GF-D8 (cell line): ENCODE results near the gene BCAS1.

Experiments
- DNase-seq: peaks from one replicate; lab custom pipeline; 2025; lab: John Stamatoyannopoulos, UW

BCAS1 gene

DNA sequence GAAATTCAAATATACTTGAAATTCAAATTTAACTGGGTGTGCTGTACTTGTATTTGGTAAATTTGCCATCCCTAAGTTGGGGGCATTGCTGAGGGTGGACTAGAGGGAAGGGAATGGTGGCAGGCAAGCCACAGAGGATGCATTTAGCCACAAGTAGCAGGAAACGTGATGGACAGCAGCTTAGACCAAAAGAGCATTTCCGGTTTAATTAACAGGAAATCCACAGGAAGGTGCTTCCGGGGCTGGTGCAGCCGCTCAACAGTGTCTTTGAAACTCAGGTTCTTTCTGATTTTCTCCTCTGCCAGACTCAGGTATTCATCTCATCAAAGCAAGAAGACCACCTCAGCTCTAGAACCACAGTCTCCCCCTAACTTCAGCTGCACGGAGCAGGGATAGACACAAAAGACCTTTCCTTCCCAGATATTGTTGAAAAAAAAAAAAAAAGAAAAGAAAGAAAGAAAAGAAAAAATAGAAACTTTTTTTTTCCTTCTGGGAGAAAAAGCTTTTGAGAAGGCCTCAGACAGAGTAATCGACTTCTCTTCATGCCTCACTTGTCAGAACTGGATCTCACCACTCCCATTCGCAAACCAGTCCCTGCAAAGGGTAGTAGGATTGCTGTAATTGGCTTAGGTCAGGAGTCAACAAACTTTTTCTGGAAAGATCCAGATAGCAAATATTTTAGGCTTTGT lies 8.0 kb upstream of the BCAS1 start:
- DNase-seq, result peak; percentile 73

DNA sequence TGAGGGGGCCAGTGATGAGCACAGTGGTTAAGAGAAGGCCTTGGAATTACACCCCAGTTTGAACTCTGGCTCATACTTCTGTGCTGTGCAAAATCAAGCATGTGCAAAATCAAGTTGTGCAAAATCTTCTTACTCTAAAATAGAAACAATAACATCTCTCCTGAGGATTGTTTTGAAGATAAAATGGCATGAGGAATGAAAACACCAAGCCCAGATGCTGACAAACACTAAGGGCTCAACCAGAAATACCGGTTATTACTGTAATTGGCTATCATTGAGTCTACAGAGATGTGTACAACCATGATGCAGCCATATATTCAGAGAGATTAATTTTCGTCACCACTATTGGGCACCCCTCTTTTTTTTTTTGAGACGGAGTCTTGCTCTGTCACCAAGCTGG lies 5.9 kb upstream of the BCAS1 start:
- DNase-seq, result no peak

DNA sequence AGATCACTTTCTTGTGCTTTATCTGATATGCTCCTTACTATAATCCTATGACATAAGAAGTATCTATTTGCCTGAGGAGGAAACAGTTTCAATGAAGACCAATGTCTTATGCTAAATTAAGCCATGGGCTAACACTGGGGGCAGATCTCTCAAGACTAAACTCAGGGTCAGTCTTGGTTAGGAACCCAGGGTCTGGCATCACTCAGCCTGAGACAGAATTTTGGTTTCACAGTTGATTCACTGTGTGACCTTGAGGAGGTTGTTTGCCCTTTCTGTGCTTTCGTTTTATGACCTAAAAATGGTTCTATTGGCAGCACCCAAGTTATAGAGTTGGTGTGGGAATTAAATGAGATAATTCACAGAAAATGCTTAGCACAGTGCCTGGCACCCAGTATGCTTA lies 4.9 kb upstream of the BCAS1 start:
- no peak for DNase-seq

DNA sequence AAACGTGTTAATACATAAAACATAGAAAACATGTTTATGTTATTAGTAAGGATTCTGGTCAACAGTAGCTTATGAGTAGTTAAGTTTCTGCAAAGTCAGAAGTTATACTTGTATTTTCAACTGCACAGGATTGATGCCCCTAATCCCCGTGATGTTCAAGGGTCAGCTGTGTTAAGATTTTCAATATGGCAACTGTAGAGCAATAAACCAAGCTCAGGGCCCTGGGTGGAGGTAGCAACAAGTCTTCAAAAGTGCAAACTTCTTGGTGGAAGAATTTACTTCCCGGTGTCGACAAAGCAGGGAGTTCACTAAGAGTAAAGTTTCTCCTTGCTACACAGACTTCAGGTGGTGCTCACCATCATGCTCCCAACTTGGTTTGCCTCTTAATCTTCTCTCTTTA lies 4.1 kb upstream of the BCAS1 start:
- DNase-seq, result no peak

DNA sequence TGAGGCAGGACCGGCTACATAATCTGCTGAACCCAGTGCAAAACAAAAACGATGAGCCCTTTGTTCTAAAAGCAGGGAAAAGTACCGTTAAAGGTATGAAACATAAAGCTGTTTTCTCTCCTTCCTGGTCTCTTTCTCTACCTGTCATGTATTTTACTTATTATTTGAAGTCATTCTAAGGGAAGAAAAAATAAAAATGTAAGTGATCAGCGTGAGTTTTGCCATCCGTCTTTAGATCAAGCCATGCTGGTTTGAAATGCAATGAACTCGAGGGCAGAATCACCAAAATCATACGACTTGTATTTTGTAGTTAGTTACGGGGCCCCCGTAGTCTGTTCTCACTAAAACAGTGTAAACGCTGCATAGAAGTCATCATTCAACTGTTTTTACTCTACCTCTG lies 2.9 kb upstream of the BCAS1 start:
- no peak for DNase-seq

GRCh38 chr20:54069501-54069971 lies 858 bp downstream of the BCAS1 start:
- no peak for DNase-seq

GRCh38 chr20:54068966-54069365 lies 1.4 kb downstream of the BCAS1 start:
- no peak for DNase-seq

- no peak for DNase-seq
Measured at GRCh38 chr20:54068495-54068894, 1.9 kb downstream of the BCAS1 start.

DNA sequence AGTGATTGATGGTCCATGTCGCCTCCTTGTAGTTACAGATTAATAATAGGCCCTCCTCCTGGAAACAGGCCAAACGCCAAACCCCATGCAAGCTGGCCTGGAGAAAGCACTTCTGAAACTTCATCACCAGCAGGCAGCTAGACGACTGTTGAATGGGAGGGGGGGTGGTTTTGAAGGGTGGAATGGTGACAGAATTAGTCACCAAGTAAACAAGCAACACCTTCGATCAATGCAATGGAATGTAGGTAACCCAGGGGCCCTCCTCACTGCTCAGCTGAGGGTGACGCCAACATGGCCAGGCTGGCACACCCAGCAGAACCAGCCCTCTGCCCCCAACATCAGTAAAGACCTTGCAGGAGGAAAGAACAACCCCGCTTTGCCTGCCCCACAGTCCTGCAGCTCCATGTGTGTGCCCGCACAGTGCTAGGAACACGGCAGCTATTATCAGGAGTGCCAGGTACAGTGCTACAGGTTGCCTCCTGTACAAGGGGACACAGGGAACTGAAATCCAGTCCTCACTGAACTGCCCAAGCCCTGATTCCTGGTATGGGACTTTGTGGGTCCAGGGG lies 2.7 kb downstream of the BCAS1 start:
- no peak for DNase-seq

DNA sequence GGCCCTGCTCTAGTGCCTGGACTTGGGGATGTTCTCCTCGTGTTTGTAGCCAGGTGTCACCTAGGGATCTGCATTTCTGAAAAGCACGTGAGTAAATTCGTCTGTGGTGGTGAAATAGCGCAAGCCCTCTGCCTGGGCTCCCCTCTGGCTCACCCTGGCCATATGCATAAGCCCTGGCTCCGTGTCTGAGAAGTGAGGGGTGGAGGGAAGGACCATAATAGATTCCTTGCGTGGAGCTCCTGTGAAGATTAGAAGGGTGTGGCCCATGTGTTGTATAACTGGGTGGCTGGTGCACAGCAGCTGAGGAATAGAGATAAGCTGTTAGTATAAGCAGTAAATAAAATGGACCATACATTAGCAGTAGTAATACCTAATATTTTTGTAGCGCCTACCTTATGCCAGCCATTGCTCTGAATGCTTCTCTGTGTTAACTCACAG lies 4.8 kb downstream of the BCAS1 start:
- DNase-seq, result no peak

GRCh38 chr20:54064939-54065338 lies 5.5 kb downstream of the BCAS1 start:
- DNase-seq, result no peak

DNA sequence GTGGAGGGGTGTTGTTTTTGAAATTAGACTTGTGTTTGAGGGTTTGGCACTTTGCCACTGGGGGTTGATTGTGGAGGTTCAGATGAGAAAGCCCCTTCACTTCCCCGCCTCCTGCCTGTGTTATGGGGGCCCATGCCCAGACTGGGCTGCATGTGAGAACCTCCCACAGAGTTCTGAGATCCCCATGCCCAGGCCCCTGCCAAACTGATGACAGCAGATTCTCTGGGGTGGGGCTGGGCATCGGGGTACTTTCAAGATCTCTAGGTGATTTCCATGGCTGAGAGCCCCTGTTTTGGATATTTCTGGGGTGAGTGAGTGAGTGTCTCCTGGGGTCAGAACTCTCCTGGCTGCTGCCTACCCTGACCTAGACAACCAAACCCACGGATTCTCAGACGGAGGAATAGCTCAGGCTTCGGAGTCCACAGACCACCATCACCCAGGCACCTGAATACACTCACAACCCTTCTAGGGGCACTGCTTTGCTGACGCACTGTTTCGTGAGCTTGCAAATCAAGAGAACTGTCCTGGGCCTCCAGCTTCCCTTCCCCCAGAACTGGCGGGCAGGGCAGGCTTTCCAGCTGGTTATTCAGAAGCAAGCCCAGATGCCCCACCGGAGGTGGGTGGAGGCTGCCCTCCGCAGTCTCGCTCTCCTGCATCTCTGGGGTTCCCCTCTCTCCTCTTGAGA lies 6.3 kb downstream of the BCAS1 start:
- no peak for DNase-seq

DNA sequence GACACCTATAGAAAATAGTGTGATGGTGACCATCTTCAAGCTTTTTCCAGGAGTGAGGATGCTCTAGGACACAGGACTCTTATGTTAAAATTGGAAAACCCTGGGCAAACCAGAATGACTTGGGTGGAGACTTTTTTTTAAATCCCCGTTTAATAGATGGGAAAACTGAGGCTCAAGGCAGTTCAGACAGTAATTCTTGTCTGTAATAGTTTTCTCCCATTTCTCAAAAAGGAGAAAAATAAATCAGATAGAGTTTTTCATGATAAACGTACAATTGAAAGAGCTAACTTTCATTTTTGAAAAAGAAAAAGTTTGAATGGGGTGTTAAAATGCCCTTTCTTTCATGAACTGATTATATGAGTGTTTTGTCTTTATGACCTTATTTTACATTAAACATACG lies 6.8 kb downstream of the BCAS1 start:
- DNase-seq, result no peak

DNA sequence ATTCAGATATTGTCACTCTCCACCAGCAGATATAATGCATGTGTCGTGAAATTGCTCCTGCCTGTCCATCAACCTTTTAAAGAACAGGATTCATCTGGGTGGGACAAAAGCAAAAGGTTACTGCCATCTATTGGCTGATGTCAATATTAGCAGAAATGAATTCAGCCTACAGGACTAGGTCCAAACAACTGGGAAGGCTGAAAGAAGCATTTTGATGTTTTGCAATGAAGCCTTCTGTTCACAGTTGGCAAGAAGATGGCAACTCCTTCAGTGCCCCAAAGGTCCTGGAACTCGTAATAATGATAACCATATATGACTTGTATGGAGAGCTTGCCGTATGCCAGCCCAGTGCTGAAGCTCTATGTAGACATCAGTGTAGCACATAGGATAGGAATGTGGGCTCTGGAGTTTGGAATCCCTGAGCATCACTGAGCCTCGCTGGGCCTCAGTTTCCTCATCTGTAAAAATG lies 7.5 kb downstream of the BCAS1 start:
- DNase-seq, result no peak

DNA sequence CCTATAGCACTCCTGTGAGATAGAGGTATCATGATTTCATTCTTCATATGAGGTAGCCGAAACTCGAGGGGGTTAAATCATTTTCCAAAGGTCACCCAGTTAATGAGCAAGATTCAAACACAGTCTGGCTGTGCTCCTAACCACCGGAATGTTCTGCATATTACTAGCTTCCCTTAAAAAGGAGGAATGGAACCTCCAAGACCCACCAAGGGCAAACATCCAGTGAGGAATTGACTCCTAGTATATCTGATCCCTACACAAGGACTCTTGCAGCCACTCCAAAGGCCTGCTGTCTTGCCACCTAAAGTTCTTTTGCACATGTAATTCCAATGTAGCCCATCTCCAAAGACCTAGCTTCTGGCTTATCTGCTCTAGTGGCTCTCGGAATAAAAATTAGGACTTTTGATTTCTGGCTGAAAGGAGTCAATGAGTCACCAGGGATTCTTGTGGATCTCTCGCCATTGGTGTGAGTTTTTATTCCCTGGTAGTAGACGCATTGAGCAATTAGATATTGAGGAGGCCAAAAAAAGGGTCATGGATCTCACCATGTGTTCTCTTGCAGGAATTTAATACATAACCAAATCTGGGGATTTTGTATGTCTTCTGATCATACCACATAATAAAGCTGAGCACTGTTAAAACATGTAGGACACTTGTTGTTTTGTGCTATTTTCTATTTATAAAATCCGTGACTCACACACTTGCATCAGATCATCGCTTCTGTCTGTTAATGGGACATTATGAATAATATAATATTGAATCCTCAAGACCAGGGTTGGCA lies 9.1 kb downstream of the BCAS1 start:
- DNase-seq, result no peak

- DNase-seq, result no peak
Measured at GRCh38 chr20:54059691-54060364, 10.6 kb downstream of the BCAS1 start.

GRCh38 chr20:54058420-54059139 lies 11.8 kb downstream of the BCAS1 start:
- no peak for DNase-seq

DNA sequence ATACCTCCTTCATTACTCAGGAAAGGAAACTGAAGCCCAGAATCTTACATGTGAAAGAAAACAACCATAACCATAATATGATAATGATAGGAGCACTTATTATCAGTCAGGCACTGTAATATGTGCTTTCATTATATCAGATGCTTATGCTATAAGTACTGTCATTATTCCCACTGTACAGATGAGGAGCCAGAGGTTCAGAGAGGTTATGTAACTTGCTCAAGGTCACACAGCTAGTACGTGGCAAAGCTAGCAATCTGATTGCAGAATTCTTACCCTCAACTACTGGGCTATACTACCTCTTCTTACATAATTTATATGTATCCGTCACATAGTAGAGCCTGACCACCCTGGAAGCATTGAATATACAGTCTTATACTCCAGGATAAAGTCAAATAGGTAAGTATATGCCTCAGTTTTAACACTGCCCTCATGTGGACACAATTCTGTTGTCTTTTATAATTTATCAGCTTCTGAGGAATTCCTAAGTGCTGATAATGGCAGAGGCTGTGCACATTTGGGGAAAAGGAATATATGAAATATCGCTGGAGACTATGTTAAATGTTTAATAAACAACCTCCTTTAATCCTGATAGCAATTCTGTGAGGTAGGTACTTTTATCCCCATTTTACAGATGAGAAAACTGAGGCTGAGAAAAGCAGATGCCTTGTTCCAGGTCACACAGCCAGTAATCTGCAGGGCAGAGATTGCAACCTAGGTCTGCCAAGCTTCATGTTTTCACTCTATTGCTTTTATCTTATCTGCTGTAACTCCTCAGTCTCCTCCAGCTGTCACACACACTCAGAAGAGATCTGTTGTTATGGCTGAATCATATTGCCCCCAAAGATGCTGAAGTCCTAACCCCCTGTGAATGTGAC lies 13.4 kb downstream of the BCAS1 start:
- DNase-seq, result no peak

DNA sequence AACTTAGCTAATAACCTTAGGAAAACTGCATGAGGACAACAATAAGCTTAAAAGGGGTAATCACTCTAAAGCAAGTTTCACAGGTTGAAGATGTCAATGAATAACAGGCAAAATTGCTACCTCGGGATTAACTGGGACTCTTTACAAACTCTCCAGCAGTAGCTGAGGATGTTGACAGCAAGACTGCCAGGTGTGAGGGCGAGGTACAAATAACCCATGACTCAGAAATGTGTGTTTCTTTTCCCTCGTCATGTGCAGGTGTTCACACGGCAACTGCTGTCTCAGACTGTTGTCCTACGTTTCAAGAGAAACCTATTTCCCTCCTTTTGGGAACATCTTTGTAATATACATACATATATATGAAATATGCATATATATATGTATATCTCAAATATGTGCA lies 15.9 kb downstream of the BCAS1 start:
- DNase-seq, result no peak

DNA sequence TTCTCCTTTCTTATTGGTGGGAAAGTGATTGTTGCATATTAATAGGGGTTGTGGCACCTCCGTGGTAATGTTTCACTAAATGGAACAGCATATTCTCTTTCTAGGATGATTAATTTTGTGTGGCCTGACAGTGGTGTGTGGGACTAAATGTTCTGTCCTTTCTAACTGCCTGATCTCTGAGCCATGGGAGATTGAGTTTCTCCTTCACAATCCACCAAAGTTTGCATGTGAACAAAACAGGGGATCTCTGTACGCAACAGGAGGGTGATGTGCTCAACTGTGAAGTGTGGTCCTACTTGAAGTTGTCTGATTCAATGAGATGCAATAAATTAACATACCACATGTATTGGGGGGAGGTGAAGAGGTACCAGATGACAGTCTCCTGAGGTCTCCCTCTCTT lies 19.3 kb downstream of the BCAS1 start:
- no peak for DNase-seq
